ENCODE measurements around the gene CDK5RAP1.

CDK5RAP1 gene

DNA sequence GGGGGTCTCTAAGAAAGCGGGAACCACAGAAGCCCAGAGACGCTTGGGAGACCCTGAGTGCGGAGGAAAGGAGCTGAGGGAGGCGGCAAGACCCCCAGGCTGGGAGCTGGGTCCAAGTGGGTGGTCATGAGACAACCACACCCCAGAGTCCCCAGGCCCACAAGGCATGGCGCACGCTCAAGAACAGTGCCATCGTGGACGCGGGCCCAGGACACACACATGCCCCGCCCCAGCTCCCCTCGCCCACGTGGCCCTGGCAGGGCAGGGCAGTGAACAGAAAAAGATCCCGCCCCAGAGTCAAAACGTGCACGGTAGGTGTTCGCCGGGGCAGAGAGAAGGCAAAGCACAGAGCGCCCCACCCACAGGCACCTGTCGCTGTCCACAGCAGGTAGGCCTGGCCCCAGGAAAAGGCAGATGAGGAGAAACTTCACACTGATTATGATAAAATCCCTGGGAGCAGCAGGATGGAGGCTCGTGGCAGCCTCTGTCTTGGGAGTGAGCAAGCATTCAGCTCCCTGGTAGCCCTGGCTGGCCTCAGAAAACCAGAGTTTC is 68.3 kb downstream of the CDK5RAP1 start:
- DNase-seq: no peak

DNA sequence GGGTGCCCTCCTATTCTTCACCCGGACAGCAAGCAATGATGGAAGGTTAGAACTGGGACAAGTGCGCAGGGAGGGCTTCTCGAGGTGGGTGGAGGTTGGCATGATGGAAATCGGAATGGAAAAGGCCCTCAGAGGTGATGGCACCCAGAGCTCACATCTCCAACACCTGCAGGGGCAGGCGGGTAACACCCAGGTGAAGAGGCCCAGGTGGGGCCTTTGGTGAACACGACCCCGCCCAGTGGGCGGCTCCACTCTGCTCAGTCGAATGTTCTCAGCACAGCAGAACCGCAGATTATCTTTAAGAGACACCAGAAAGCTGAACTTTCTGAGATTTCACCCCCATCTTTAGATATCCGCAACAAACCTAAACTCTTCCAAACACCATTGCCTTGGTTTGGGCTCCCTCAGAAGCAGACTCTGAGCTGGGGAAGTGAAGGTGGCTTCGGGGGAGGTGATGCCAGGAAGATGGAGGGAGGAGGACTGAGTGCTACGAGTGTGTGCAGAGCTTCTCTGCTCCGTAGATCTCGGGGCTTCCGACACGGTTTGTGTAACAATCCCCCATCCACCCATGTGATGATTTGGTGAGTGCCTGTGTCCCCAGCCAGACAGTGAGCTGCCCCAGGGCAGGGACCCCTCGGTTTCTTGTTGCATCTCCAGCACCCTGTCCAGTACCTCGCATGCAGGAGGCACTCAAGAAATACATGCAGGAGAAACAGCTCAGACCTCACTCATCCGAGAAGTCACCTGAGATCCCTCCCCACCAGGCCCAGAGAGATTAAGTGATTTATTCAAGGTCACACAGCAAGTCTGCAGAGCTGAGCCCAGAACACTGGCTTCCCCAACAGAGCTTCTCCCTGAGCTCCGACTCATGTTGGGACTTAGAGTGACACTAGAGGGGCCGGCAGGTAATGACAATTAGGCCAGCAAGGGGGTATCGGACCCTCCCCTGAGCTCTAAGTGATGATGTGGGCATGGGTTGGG is 72.9 kb downstream of the CDK5RAP1 start:
- no peak for DNase-seq

DNA sequence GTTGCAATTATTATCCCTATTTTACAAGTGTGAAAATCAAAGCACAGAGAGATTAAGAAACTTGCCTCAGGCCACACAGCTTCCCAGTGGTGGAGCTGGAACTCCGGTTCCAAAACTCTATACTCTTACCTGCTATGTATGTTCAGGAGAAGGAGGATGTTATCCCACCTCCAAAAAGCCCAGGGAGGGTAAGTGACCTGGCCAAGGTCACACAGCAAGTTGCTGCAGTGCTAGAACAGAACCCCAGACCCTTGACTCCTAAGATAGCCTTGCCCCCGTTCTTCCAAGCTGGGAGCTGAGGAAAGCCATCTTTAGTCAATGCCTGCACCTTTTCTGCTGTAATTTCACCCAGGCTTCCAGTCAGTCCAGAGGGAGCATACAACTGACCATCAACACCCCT is 76.0 kb downstream of the CDK5RAP1 start:
- no peak for DNase-seq

DNA sequence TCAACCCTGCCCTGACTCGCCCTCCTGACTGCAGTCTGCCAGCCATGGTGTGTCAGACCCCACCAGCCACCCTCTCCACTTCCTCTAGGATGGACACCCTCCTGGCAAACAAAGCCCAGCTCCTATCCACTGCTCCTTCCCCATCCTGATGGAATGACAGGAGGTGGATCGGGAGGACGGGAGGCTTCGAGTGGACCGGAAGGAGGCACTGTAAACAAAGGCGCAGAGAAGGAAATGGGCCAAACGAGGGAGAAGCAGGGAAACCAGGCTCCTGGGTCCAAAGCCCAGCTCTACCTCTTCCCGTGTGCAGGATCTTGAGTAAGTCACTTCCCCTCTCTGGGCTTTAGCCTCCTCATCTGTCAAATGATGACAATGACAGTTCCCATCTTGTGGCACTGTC is 78.1 kb downstream of the CDK5RAP1 start:
- no peak for DNase-seq

DNA sequence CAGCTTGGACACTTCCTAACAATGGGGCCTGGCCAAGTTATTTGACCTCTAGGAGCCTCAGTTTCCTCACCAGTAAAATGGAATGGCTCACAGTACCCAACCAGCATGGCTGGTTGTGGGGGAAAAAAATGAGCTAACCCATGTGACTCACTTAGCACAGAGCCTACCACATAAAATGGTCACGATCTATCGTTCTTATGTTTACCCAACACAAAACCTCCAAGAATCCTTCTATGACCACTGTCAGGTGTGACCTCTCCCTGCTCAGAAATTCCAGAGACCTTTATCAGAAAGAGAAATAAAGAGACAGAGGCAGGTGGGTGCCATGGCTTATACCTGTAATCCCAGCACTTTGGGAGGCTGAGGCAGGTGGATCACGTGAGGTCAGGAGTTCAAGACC is 78.9 kb downstream of the CDK5RAP1 start:
- DNase-seq: no peak

DNA sequence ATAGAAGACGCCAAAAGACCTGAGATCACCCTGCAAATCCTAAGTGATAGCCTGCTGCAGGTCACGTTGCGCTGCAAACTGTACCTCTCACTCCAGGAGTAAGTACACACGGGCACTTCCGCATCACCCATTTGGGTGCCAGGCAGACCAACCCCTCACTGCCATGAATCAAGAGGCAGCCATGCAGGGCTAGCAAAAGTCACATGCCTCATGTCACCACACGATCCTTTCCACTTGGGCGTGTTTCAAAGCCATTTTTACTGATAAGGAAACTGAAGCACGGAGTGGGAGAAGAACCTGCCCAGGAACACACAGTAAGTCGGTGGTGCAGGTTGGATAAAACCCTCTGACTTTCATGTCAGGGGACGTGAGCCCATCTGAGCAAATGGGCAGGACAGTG is 81.3 kb downstream of the CDK5RAP1 start:
- no peak for DNase-seq

DNA sequence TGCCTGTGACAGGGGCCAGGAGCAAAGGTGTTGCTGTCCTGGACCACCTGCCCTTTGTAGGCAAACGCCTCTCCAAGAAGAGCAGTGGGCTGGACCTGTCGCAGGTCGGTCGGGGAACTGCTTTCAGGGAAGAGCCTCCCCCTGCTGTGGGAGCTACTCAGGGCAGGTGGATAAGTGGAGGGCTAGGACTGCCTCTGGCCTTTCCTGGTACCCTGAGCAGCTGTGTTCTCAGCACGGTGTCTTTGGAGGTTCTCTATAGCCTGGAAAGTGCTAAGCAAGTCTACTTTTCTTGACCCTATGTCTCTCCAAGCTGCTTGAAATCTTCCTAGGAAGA is 83.3 kb downstream of the CDK5RAP1 start:
- no peak for DNase-seq

DNA sequence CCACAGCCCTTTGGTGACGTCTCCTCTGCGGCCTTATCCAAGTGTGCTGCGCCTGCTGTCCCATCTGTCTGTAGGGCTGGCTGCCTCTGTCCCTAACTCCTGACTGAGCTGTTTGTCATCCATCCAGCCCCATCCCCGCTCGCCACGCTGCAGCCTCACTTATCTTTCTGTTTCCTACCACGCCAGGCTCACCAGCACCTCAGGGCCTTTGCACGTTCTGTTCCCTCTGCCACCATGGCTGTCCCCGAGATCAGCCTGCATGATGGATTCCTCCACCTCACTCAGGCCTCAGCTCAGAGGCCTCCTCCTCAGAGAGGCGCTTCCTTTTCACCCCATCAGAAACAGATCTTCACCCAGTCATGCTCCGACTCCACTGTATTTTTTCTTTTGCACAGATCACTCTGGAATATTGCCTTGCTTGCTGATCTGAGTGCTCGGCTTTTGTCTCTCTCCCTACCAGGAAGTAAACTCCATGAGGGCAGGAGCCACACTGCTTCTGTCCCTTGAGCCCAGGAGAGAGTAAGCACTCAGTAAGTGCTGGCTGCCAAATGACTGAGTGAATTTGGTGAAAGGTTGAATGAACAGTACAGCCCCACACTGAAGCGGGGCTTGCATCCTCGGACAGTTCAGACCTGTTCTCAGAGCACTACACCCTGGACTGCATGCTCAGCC is 83.8 kb downstream of the CDK5RAP1 start:
- DNase-seq: no peak

DNA sequence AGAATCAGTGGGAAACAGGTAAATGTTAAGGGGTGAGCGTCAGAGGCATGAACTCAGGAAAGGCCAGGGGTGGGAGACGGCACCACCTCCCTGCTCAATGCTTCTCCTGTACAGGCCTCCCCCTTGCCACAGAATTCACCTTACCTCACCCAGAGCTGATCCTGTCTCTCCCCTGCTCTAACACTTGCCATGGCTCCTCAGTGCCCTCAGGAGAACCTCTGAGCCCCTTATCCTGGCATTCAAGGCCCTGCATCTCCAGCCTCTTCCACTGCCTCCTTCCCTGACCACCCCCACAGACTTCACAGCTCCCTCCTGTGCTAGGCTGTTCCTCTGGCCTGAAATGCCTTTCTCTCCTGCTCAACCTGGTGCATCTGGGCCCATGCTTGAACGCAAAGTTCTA is 84.4 kb downstream of the CDK5RAP1 start:
- no peak for DNase-seq

DNA sequence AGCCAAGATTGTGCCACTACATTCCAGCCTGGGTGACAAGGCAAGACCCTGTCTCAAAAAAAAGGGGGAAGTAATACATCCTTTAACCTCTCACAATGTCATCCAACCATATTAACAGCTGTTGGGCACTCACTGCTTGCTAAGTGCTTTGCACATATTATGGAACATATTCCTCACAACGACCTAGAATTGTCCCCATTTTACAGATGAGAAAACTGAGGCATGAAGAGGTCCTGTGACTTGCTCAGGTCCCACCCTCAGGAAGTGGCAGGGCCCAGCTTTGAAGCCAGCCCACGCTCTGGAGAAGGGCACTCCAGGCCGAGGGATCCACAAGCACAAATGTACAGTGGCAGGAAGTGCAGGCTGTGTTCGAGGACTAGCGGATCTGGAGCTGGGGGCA is 85.0 kb downstream of the CDK5RAP1 start:
- no peak for DNase-seq

DNA sequence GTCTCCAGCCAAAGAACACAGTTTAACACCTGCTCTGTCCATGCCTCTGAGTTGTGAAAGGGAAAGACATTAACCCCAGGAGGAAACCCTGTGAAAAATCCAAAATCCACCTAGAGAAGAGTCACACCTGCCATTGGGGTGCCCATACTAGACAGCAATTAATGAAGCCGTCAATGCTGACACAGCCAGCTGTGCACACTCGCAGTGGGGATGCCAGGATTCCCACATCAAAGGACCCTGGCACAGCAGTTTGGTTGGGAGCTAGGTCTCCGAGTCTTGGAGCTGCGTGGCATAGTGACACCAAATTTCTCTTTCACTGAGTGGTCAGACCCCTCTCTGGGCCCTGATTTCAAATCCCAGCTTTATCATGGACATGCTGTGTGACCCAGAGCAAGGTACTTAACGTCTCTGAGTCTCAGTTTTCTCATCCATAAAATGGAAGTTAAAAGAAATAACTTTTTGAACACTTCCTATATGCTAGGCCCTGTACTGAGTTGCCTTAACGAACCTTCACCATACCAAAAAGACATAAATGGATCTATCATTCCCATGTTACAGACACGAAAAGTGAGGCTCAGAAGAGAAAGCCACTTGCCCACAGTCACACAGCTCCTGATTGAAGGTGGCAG is 87.5 kb downstream of the CDK5RAP1 start:
- DNase-seq: no peak

DNA sequence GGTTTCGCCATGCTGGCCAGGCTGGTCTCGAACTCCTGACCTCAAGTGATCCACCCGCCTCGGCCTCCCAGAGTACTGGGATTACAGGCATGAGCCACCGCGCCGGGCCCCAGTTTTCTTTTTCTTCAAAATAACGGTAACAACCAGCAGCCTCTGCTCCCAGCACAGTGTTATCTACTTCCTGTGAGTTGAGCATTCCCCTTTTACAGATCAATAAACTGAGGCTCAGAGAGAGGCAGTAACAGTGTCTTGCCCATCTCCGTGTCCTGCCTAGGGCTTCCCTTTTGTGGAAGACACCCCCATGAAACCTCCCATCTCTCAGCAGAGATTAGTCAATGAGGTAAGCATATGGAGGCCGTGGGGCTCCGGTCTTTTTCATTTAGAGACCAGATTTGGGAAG is 88.7 kb downstream of the CDK5RAP1 start:
- DNase-seq: no peak

DNA sequence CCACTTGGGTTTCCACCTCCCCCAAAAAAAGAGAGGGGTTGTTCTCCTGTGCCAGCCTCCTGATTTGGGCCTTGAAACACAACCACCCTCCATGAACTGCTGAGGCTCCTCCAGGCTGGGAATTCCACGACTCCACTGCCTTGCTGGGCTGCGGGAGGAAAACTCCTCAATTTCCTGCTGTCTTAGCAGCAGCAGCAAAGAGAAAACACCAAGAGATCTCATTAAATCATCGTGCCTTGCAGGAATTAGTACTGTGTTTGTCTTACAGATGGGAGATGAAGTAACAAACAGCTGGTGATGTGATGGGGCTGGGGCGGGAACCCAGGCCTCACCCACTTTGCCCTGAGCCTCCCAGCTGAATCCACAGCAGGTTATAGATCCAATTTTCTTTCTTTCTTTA is 89.3 kb downstream of the CDK5RAP1 start:
- DNase-seq: no peak

DNA sequence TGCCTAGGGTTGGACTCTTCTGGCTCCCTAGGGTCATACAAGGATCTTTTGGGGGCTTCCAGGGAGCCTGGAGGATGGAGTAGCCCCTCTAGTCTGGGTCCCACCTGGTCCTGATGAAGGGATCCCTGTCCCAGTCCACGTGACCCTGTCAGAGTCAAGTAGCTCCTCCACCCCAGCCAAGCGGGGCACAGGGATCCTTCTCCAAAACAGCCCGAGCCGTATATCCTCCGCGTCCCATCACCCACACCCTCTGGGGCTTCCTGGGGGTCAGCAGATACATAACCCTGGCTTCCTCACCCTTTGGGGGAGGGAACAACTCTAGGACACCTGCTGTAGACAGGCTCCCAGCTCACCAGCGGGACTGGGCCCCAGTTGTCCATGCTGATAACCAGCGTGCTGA is 90.3 kb downstream of the CDK5RAP1 start:
- DNase-seq: no peak

DNA sequence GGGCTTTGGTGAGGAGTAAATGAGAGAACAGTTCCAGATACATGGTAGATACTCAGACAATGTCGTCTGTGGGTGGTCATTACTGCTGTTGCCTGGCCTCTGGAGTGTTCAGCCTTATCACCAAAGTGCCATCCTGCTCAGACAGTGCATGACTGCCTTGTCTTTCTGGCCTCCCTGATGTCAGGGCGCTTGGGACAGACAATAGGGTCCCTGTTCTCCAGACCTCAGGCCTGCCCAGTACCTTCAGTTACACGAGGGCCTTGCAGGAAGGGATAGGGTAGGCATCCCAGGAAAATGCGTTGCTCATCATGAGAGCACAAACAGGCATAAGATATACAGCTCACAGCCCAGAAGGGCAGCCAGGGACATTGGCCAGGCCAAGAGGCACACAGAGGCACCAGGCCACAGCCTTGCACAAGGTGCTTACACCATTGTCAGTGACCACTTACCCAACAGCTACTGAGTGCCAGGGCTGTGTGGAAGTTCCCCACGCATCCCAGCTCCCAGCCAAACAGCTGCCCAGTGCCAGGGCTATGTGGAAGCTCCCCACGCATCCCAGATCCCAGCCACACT is 90.9 kb downstream of the CDK5RAP1 start:
- DNase-seq: no peak

DNA sequence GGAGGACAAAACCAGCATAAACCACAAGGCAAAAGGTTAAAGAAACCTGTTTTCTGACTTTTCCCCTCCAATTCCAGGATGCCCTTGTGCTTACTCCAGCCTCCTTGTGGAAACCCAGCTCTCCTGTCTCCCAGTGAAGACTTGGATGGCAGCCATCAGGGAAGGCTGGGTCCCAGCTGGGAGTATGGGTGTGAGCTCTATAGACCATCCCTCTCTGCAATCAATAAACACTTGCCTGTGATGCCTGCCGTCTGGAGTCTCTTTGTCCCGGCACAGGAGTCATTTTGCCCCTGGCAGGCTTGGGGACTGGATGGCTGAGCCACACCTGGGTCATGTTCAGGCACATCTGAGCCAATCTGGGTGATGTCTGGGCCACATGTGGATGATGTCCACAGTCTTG is 91.7 kb downstream of the CDK5RAP1 start:
- DNase-seq: no peak

All from activated effector memory CD4-positive, alpha-beta T cell treated with anti-CD3 and anti-CD28 coated beads, Interleukin-2, amount 50 U/mL, for 16 hours (primary cell).